Caco-2 (cell line): ENCODE data around the gene SPOCK3. TPM values are rescaled to one million over a fixed set of nuclear protein-coding genes. Genes with fewer than 3 reads are reported as not detected.
"Not testable (repeated sequence)": the region's sequence is repeated elsewhere in the genome, so short reads cannot be mapped to it uniquely, and the experiment has no call there.

Source experiments
- BruUV-seq: library from RNA; stranded (reverse); fragments of 400-500 nt; replicated peaks from 2 replicates; lab custom pipeline; 2021; lab: Mats Ljungman, UMichigan
- CTCF ChIA-PET: fragments of 300-600 bp; sonication (Branson Sonifier 250); formaldehyde crosslinking; loops from one replicate; lab custom pipeline; 2022; ENCODE audit warnings: antibody characterized with exemption; lab: Charles Lee
- POLR2A ChIA-PET: fragments of 300-600 bp; sonication (Branson Sonifier 250); formaldehyde crosslinking; loops from one replicate; lab custom pipeline; 2022; ENCODE audit warnings: antibody characterized with exemption; lab: Charles Lee
- DNase-seq, 2 experiments: peaks; one replicate each; pipeline versions ENCODE4 v3.0.0 to v3.0.0-alpha.2; 2020 to 2022
- H3K27me3 ChIP-seq: replicated peaks from 2 replicates; pipeline ENCODE4 v1.6.0; 2011; ENCODE audit warnings: low read length; ENCODE audit not compliant: control insufficient read depth, insufficient read depth
- H3K36me3 ChIP-seq: 2 replicates; pipeline ENCODE4 v1.5.1; 2011; ENCODE audit warnings: low read length; ENCODE audit not compliant: control insufficient read depth, insufficient read depth
- H3K4me1 ChIP-seq: fragments of 250-450 bp; sonication (Bioruptor Pico); 2 replicates; pipeline ENCODE4 v1.5.1; 2020; ENCODE audit warnings: mild to moderate bottlenecking
- H3K4me3 ChIP-seq: 2 replicates; pipeline ENCODE4 v1.5.1; 2011; ENCODE audit warnings: low read depth, mild to moderate bottlenecking, control low read depth, low read length
- H3K9me3 ChIP-seq: fragments of 250-450 bp; sonication (Bioruptor Pico); 2 replicates; pipeline ENCODE4 v1.5.1; 2020; ENCODE audit warnings: mild to moderate bottlenecking, moderate library complexity
- H3K27ac Mint-ChIP-seq: one replicate; pipeline ENCODE4 v1.8.0; 2022; ENCODE audit warnings: mixed read lengths; ENCODE audit not compliant: unreplicated experiment
- H3K27me3 Mint-ChIP-seq: one replicate; pipeline ENCODE4 v1.8.0; 2022; ENCODE audit warnings: mixed read lengths; ENCODE audit not compliant: insufficient read depth, unreplicated experiment
- H3K36me3 Mint-ChIP-seq: one replicate; pipeline ENCODE4 v1.8.0; 2022; ENCODE audit warnings: mild to moderate bottlenecking, mixed read lengths; ENCODE audit not compliant: insufficient read depth, unreplicated experiment
- H3K4me1 Mint-ChIP-seq: one replicate; pipeline ENCODE4 v1.8.0; 2022; ENCODE audit warnings: low read depth, mixed read lengths; ENCODE audit not compliant: unreplicated experiment
- H3K4me3 Mint-ChIP-seq: one replicate; pipeline ENCODE4 v1.8.0; 2022; ENCODE audit warnings: mild to moderate bottlenecking, moderate library complexity, mixed read lengths; ENCODE audit not compliant: unreplicated experiment
- H3K9me3 Mint-ChIP-seq: one replicate; pipeline ENCODE4 v1.8.0; 2022; ENCODE audit warnings: mixed read lengths; ENCODE audit not compliant: unreplicated experiment
- CTCF ChIP-seq, 2 experiments: fragments of 200-600 bp in 1 of 2; IDR thresholded peaks; 1 replicate in 1 of 2; 2 replicates in 1 of 2; pipeline versions ENCODE4 v1.5.1 to v1.8.0; 2011 to 2022; ENCODE audit warnings: antibody characterized with exemption in 1 of 2, control low read depth in 1 of 2, inconsistent platforms in 1 of 2, low read depth in 1 of 2, low read length in 1 of 2, mild to moderate bottlenecking in 1 of 2, moderate library complexity in 1 of 2; ENCODE audit not compliant: insufficient read depth in 1 of 2, severe bottlenecking in 1 of 2, unreplicated experiment in 1 of 2
- intact Hi-C: fragments of 100-400 bp; cut with micrococcal nuclease; formaldehyde crosslinking; loops from one replicate; pipeline ENCODE4 v1.10.0; 2022; ENCODE audit not compliant: unreplicated experiment
- total RNA-seq: library from RNA; stranded (reverse); gene quantifications from 2 replicates; pipeline ENCODE4 v1.2.3, GENCODE V29; 2022

Gene SPOCK3
- total RNA-seq, 1 experiment from 2014 or later: 1.3 TPM

GRCh38 chr4:166980419-166980818, 253.9 kb downstream of the SPOCK3 start:
- Histone ChIP-seq H3K4me1 (no peaks in the 10 kb centered on the region), H3K27me3 (no peaks in the 10 kb centered on the region), H3K9me3 (no peaks in the 10 kb centered on the region), H3K36me3 (no peaks in the 10 kb centered on the region), H3K4me3 (no peak overlapping the region)
- ChIA-PET CTCF (no interaction called here), POLR2A (no interaction called here)
- H3K4me3 Mint-ChIP-seq: no peak overlapping the region
- H3K4me1 Mint-ChIP-seq: no peaks in the 10 kb centered on the region
- no peaks in the 10 kb centered on the region for H3K36me3 Mint-ChIP-seq
- no TSS peak for BruUV-seq
- no peak for TF ChIP-seq CTCF (IDR thresholded peaks at IDR 0.05; ENCODE audit: insufficient read depth in 1 of 2, low read depth in 1 of 2, low read length in 1 of 2, severe bottlenecking in 1 of 2, unreplicated experiment in 1 of 2)
- H3K27me3 Mint-ChIP-seq: peaks cover 9% of the 10 kb centered on the region
- intact Hi-C loops: no loop called here
- H3K27ac Mint-ChIP-seq: no peak overlapping the region
- DNase-seq: no peak
- H3K9me3 Mint-ChIP-seq: no peaks in the 10 kb centered on the region

- Mint-ChIP-seq H3K36me3 (no peaks in the 10 kb centered on the region), H3K27ac (no peak overlapping the region), H3K4me3 (no peak overlapping the region), H3K4me1 (no peaks in the 10 kb centered on the region), H3K27me3 (peaks cover 9% of the 10 kb centered on the region), H3K9me3 (no peaks in the 10 kb centered on the region)
- ChIA-PET POLR2A (no interaction called here), CTCF (no interaction called here)
- no peaks in the 10 kb centered on the region for H3K4me1 ChIP-seq
- DNase-seq: no peak
- no peaks in the 10 kb centered on the region for H3K36me3 ChIP-seq
- TF ChIP-seq CTCF (IDR thresholded peaks at IDR 0.05; ENCODE audit: insufficient read depth in 1 of 2, low read depth in 1 of 2, low read length in 1 of 2, severe bottlenecking in 1 of 2, unreplicated experiment in 1 of 2): no peak
- no peaks in the 10 kb centered on the region for H3K9me3 ChIP-seq
- H3K27me3 ChIP-seq: no peaks in the 10 kb centered on the region
- no peak overlapping the region for H3K4me3 ChIP-seq
- intact Hi-C loops: no loop called here
- BruUV-seq: no TSS peak
Observed at GRCh38 chr4:166977596-166977995, 256.7 kb downstream of the SPOCK3 start.

- ChIA-PET POLR2A (no interaction called here), CTCF (no interaction called here)
- Histone ChIP-seq H3K9me3 (no peaks in the 10 kb centered on the region), H3K4me3 (no peak overlapping the region), H3K27me3 (no peaks in the 10 kb centered on the region), H3K4me1 (no peaks in the 10 kb centered on the region), H3K36me3 (no peaks in the 10 kb centered on the region)
- no peak for DNase-seq
- Mint-ChIP-seq H3K27me3 (no peaks in the 10 kb centered on the region), H3K27ac (no peak overlapping the region), H3K9me3 (peaks cover 26% of the 10 kb centered on the region), H3K4me1 (no peaks in the 10 kb centered on the region), H3K36me3 (no peaks in the 10 kb centered on the region), H3K4me3 (no peak overlapping the region)
- no peak for TF ChIP-seq CTCF (IDR thresholded peaks at IDR 0.05; ENCODE audit: insufficient read depth in 1 of 2, low read depth in 1 of 2, low read length in 1 of 2, severe bottlenecking in 1 of 2, unreplicated experiment in 1 of 2)
- no TSS peak for BruUV-seq
- intact Hi-C loops: no loop called here
Observed at GRCh38 chr4:166972071-166972470, 262.2 kb downstream of the SPOCK3 start.

GRCh38 chr4:166968219-166968618, 266.1 kb downstream of the SPOCK3 start:
- H3K36me3 ChIP-seq, H3K9me3 ChIP-seq, H3K36me3 Mint-ChIP-seq, H3K4me1 Mint-ChIP-seq, POLR2A ChIA-PET, H3K27me3 Mint-ChIP-seq, intact Hi-C loops, H3K4me1 ChIP-seq, H3K4me3 ChIP-seq, H3K27me3 ChIP-seq, CTCF ChIA-PET, H3K4me3 Mint-ChIP-seq, DNase-seq, H3K27ac Mint-ChIP-seq, BruUV-seq: not testable (repeated sequence)
- H3K9me3 Mint-ChIP-seq: peaks cover 29% of the 10 kb centered on the region
